NCI-H345 treated with DMSO at 0.1 percent for 48 hours (cell line): ENCODE data around the gene RERE.
"Not testable (repeated sequence)": the region's sequence is repeated elsewhere in the genome, so short reads cannot be mapped to it uniquely, and the experiment has no call there.

Experiments
- DNase-seq: peaks from one replicate; lab custom pipeline; 2025; ENCODE audit not compliant: unreplicated experiment; lab: John Stamatoyannopoulos, UW

Gene RERE

DNA sequence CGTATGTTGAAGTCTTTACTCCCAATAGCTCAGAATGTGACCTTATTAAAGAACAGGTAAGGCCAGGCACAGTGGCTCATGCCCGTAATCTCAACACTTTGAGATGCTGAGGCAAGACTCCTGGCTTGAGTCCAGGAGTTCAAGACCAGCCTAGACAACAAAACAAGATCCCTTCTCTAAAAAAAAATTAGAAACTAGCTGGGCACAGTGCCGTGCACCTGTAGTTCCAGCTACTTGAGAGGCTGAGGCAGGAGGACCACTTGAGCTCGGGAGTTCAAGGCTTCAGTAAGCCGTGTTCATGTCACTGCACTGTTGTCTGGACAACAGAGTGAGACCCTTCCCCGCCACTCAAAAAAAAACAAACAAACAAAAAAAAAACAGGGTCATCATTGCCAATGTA is 171.3 kb downstream of the RERE start:
- no peak for DNase-seq

DNA sequence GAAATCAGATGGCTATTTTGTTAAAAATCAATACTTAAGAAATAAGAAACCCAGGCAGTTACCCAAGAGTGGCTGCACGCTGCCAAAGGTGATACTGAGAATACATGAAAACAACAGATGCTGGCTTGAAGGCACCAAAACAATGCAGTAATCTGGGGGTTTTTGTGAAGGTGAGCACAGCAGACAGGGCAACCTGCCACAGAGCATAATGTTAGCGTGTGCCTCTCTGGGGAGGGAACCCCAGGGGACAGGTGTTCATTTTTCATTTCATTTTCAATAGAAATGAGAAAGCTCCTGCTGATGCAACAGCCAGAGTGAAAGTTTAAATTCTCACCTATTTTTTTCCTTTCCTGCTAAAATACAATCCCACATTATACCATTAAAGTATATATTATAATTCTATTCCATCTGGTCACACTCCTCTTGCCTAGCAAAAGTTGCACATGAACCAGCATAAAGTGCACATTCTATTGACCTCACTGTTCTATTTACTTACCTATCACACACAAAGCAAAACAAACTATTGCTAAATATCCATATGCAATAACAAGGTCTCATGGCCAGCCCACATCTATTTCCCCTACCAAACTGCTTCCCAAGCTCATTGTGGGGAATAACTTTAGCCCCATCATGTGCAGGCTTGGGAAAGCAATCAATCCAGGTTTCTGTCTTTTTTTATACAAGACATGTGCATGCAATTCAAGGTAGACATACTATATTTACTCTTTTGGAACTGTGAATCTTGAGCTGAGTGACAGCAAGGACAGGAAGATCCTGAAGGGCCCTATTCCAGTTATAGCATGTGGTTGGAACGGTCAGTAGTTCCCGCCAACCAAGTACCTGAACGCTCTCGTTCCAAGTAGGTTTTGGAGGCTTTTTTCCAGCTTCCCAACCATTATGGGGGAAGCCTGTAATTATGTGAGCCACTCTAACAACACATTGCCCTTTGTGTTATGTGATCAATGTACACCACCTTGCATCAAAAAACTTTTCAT is 173.6 kb downstream of the RERE start:
- no peak for DNase-seq

DNA sequence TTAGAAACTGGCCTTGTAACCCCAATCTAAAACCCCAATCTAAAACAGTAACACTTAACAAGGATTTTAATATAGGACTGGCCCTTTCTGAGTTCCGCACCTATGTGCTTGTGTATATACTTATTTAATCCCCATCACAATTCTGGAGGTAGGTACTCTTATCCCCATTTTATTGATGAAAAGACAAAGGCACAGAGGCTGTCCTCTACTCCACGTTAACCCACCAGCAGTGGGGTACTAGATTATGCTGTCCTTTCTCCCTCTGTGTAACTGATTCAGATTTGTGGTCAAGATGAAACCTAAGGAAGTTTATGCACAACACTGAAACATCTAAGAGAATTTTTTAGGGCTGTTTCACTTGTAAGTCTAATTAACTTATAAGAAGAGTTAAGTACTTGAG is 175.3 kb downstream of the RERE start:
- no peak for DNase-seq

DNA sequence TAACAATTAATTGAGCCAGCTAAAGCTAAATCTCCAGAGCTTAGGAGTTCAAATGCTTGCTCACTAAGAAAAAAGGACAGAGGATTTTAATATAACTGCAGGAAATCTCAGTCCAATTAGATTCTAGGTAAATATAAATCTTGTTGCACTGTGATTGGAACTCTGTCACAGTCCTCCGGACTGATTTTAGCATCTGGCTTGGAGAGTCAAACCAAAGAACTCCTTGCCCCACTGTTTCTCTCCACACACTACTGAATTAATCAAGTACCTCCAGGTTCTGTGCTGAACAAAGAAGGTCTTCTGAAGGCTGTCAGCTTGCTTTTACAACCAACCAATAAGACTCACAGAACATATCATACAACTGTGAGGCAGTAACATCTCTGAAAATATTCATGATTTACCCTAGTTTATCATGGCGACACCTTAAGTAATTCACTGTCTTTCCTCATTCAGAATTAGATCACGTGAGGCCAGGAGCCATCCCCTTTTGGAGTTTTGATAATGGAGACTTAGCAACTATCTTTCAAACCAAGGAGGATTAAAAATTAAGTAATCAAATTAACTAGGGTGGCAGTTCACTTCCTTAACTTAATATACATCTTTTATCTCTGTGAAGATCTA is 176.0 kb downstream of the RERE start:
- DNase-seq = no peak

DNA sequence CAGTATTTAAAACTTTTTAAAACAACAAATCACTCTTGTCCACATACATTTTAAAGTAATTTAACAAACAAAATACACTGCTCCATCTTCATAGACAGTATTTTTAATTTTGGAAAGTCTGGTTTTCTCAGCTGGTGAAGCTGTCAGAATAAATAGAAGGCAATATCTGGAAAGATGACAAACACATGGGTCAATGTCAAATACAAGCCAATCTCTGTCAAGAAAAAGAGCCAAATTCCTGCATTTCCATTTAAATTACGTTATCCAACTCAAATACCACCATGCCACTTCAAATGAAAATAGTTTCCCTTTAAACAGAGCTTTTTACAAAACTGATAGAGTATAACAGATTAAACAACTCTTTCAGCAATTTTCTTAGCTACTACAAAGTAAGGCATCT is 176.5 kb downstream of the RERE start:
- DNase-seq = no peak

DNA sequence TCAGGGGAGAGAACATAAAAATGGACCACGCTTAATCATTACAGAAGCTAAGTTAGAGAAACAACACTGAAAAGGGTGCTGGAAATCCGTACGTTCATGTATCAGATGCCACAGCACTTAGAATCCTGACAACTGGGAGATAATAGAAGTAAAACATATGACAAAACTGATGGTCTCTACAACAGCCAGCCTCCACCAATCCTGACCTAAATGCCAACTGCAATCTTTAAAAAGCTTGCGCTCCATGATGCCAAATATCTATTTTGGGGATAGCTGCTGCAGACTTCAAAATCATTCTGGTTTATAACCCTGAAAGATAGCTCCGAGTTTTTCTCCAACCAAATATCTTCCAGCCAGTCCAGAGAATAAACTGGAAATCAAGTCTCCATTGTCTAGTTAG is 178.3 kb downstream of the RERE start:
- no peak for DNase-seq

DNA sequence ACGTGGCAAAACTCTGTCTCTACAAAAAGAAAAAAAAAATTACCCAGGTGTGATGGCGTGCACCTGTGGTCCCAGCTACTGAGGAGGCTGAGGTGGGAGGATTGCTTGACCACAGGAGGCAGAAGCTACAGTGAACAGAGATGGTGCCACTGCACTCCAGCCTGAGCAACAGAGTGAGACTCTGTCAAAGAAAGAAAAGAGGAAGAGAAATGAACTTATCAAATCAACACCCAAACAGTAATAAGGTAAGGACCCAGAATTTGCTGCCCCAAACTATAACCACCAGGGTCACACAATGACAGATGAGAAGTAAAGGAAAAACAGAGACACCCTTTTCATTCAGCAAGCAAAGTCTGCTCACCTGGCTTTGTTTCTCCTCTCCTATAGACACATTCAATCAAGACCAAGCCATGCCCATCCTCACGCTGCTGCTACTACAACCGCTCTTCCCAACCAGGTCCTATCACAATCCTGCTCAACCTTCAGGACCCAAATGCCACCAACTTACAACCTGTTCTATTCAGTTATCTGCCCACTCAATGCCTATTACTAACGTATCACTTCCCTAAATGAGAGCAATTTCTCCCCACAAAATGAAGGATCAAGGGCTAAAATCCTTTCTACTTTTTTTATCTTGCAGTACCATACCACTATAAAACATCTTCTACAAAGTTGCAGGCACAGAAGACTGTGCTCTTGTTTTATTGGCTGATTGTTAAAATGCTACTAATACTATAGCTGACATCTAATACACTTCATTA is 183.5 kb downstream of the RERE start:
- DNase-seq = no peak

DNA sequence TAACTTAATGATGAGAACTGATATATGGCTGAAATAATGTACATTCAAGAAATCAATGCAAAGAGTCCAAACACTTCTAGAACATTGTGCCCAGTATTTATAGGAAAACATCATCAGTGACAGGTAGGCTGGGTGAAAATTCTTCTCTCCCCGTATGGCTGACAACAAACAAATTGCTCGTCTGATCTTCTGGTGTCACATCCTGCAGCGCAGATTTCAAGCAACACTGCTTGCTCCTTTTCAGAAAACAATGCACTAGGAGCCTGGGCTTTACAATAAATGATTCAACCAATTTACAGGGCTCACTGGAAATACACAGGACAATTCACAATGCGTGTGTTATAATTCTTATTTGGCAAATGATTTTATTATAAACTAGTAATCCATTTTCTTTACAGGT is 185.3 kb downstream of the RERE start:
- DNase-seq = no peak

DNA sequence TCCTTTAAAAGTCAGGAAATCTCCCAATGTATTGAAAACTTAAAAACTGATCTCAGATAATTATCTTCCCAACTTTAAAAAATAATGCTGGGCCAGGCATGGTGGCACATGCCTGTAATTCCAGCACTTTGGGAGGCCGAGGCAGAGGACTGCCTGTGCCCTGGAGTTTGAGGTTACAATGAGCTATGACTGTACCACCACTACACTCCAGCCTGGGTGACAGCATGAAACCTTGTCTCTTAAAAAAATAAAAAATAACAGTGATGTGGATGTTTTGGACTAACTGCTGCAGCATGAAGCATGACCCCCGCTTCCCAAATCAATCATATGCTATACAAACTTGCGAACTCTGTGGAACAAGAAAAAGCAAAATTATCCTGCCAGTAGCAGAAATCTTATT is 186.3 kb downstream of the RERE start:
- DNase-seq = no peak

DNA sequence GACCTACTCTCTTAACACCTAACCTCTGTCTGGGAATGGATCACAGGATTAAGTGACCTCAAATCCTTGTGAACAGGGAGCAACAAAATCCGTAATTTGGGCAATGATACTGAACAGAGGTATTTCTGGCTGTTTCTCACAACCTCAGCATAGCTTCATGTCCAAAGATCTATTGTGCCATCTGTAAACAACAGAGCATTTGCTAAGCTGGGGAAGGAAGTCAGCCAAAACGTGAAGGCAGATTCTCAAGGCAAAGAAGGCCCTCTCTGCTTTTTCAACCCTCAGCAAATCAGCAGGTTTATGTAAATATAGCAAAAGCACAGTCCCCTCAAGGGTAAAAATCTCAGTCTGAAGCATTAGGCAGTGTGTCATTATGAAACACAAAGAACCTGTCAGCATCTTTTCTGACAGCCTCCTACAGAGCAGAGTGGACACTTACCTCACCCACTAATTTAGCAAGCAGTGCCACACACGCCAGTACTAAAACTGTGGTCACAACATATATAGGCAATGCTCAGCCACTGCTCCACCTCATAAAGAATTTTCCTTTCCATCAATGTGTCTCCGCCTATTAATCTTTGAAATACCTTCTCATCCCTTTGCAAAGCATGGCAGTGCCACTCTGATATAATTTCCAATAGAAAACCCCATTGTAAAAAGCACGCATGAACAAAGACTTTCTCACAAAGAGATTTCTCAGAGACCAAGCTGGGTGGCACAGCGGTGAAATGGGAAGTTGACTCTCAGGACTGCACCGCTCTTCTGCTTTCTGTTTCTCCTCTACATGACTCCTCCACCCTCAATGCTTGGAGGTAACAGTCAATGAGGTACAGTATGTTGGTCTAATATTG is 188.0 kb downstream of the RERE start:
- DNase-seq = peak; percentile 10

DNA sequence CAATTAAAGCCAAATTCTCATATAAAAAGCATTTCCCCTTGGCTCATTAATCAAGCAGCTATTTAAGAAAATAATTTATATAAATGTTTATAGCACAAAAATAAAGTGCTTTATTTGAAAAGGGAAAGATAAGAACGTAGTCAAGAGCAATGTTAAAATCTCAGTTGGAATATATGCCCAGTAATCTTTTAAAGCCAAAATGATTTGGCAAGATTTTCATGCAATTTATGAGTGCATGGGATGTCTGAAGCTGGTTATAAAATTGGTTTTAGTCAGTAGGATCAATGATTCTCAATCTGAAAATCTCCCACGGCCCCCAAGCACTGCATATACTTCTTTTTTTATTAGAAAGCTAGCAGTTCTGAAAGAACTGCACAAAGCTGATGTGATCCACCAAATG is 188.8 kb downstream of the RERE start:
- DNase-seq = no peak

DNA sequence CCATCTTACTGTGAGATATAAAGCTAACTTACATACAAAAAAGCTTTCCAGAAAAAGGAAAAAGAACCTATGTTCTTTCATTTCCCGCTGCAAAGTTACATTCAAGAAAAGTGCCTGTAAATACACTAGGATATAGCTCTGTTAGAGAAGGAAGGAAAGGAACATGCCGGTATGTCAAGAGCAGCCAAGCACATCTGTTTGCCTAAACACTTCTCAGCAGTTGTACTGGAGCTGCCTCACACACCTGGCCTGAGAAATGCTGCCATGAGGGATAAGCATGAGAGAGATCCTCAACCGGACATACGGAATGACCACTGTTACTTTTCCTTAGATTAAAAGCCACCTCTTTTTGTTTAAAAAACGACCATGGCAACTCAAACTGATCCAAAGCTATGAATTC is 189.7 kb downstream of the RERE start:
- no peak for DNase-seq

DNA sequence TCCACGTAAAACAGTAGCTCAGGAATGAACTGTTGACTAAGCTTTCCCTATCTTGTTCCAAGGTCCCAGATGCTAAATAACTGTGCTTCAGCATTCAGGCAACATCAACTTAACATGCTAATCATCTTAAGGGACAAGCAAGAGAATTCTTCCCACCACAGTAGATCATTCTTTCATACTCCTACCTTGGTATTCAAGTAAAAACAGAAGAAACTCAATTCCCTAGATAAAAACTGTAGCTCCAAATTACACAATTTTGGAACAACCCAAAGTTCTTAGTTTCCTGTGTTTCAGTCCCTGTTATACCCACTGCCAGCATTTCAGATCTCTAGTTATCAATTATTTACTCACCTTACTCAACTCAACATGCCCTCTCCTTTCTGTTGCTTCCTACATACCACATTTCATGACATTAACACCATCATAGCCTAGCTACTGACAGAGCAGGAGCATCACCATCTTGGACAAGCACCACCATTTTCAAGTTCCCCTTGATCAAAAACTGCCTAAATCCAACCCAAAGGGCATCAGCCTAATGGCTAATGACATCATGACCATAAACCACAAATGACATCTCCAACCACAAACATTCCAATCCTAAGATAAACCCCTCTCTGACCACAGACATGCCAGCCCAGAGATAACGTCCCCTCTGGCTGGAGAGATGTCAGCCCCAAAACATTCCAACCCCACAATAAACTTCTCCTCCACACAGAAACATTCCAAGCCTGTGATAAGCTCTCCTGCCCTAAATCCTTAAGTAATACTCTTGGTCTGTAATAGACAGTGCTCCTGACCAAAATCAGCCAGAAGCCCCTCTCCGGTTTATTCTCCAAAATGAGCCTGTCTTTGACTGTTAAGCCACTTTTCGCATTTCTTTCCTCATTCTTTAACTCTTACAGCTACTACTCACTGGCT is 191.2 kb downstream of the RERE start:
- no peak for DNase-seq

DNA sequence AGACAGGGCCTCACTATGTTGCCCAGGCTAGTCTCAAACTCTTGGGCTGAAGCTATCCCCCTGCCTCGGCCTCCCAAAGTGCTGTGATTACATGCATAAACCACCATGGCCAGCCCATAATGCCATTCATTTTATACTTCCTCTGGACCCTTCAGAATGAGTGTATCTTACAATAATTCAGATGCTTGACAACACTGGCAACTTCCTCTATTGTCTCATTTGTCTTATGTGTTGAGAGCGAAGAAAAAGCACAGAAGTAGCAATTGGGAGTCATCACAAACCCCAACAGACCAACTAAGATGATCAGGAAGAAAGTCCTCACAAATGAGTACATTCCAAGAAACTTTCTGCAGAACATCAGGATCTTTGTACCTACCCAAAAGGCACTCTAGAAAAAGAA is 191.9 kb downstream of the RERE start:
- DNase-seq = no peak

DNA sequence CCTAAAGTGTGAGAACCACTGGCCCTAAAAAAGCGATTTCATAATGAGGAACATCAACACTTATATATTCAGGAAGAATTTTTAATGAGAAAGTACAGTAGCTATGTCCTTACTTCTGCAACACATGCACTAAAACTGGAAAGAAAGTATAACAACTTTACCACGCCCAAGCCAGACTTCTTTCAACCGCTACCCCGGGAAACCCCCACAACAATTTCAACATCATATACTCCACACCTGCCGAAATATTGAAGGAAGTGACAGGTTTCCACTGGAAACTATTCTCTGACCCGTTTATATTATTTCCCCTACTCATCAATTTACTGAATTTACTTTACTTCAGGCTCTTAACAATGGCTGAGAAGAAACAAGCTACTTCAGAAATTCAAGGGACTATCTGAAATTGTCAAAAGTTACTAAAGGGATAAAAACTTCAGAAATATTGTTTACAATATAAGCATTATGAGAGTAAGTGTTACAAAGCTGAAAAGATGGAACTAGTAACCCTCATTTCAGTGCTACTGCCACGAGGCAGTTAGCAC is 193.7 kb downstream of the RERE start:
- DNase-seq = not testable (repeated sequence)

DNA sequence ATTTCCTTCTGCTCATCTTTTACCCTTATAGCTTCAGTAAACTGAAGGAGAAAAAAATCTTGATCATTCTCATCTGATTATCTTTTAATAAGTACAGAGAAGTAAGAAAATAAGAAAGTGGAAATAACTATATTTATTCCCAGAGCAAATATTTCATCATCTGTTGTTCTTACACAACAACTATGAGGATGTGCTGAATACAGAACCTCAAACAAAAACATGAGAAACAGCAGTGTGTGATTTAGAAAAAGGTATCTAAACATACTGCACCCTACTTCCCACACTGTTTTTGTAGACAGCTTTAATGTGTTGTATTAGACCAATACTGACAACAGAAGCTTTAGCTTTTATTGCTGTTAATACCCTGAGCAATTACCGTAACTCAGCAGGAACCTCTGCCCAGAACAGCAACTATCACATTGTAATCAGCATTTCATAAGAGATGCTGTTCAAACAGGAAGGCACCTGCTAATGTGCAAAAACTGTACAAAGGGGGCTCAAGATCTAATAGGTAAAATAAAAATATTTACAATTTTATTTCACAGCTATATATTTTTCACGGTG is 195.6 kb downstream of the RERE start:
- DNase-seq = not testable (repeated sequence)

DNA sequence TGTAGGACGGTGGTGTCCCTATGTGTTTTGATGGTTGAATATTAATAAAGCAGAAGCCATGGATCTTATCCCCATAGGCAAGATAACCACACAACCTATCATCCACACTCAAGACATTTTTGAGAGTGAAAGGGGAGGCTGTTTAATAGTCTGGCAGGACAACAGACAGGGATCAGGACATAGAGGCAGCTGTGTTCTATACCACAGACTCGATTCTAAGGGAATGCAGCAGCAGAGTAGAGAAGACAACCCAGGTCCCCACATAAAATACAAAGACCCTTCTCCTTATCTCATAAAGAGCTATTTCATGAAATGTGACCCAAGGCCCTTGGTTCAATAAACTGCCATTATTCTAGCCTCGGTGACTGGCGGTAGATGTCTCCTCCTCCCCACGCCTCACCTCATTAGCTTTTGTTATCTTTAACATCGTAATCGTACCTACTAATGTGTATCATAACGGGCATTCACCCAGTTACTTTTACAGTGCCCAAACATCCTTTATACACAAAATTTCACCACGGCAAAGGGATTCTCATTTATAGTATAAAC is 196.3 kb downstream of the RERE start:
- not testable (repeated sequence) for DNase-seq

DNA sequence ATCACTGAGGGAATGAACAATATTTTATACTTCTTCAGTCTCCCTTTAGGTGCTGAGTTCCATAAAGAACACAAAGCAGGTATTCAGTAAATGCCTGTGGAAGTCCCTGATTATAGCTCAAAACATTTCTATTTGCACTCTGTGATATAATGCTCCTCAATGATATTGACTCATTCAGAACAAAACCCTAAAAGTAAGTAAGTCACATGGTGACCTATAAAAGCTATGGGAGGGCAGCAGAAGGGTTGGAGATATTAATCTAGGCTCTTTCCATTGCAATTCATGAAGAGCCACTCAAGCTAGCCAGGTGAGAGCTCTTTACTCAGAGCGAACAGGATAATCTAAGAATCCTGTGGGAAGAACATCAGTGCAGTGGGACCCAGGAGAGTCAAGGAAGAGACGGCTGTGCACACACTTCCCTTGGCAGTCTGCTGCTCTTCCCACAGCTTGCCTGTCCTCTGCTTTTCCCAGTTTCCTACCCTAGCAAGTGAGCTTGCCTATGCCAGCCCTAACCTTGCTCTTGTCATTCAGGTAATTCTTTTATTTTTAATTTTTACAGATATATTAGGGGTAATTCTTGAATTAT is 197.4 kb downstream of the RERE start:
- DNase-seq = not testable (repeated sequence)
